Measurements from ENCODE around the gene PDPK1.
"Not testable (repeated sequence)": the region's sequence is repeated elsewhere in the genome, so short reads cannot be mapped to it uniquely, and the experiment has no call there.

The PDPK1 gene

GRCh38 chr16:2601301-2602025 lies 63.6 kb downstream of the PDPK1 start:
- peaks cover 27% of the 10 kb centered on the region in 2 experiments for H3K36me3 ChIP-seq (ENCODE audit: control insufficient read depth in 1 of 2, insufficient read depth in 2 of 2, low read depth in 1 of 2, low read length in 2 of 2)
- not testable (repeated sequence) for H3K4me1 ChIP-seq (ENCODE audit: control insufficient read depth, insufficient read depth, low read depth, low read length); H3K23ac ChIP-seq (ENCODE audit: low read length in 2 of 2); H3K27me3 ChIP-seq (ENCODE audit: control insufficient read depth in 1 of 2, insufficient read depth in 1 of 2, low read length in 2 of 2); H2AK5ac ChIP-seq (ENCODE audit: low read length, severe bottlenecking); H2AFZ ChIP-seq (ENCODE audit: low read depth, low read length); H3K4me2 ChIP-seq (ENCODE audit: low read length, poor library complexity, severe bottlenecking); H3K14ac ChIP-seq (ENCODE audit: low read length in 2 of 2); H3K9me3 ChIP-seq (ENCODE audit: control insufficient read depth, low read length); H2BK120ac ChIP-seq (ENCODE audit: low read depth, low read length); H3K18ac ChIP-seq (ENCODE audit: low read depth in 1 of 2, low read length in 2 of 2); H2BK15ac ChIP-seq (ENCODE audit: low read depth, poor library complexity, severe bottlenecking); H4K8ac ChIP-seq (ENCODE audit: low read length); H2BK12ac ChIP-seq (ENCODE audit: low read length in 2 of 2); H3K27ac ChIP-seq (ENCODE audit: low read length, poor library complexity, severe bottlenecking); H3K9ac ChIP-seq (ENCODE audit: low read length); H3K4ac ChIP-seq (ENCODE audit: low read depth in 1 of 2, low read length in 2 of 2); DNase-seq; H2BK5ac ChIP-seq (ENCODE audit: low read depth, low read length, poor library complexity, severe bottlenecking); H4K91ac ChIP-seq (ENCODE audit: low read length); H3K4me3 ChIP-seq (ENCODE audit: insufficient read depth in 1 of 2, low read depth in 1 of 2, low read length in 2 of 2)
- H3K79me1 ChIP-seq (replicated peaks; ENCODE audit: low read length, poor library complexity, severe bottlenecking), result peaks cover 17% of the 10 kb centered on the region
- 94% methylated on average over 8 of the region's 12 CpGs for WGBS

GRCh38 chr16:2602175-2602574 lies 64.4 kb downstream of the PDPK1 start:
- not testable (repeated sequence) for H3K9ac ChIP-seq (ENCODE audit: low read length); H3K27ac ChIP-seq (ENCODE audit: low read length, poor library complexity, severe bottlenecking); H3K14ac ChIP-seq (ENCODE audit: low read length in 2 of 2); H3K4me1 ChIP-seq (ENCODE audit: control insufficient read depth, insufficient read depth, low read depth, low read length); H3K9me3 ChIP-seq (ENCODE audit: control insufficient read depth, low read length); H3K4me2 ChIP-seq (ENCODE audit: low read length, poor library complexity, severe bottlenecking); DNase-seq; H3K4ac ChIP-seq (ENCODE audit: low read depth in 1 of 2, low read length in 2 of 2); H3K23ac ChIP-seq (ENCODE audit: low read length in 2 of 2); H2BK12ac ChIP-seq (ENCODE audit: low read length in 2 of 2); H3K18ac ChIP-seq (ENCODE audit: low read depth in 1 of 2, low read length in 2 of 2); H2BK120ac ChIP-seq (ENCODE audit: low read depth, low read length); H3K27me3 ChIP-seq (ENCODE audit: control insufficient read depth in 1 of 2, insufficient read depth in 1 of 2, low read length in 2 of 2); H2BK5ac ChIP-seq (ENCODE audit: low read depth, low read length, poor library complexity, severe bottlenecking); H4K91ac ChIP-seq (ENCODE audit: low read length); H3K4me3 ChIP-seq (ENCODE audit: insufficient read depth in 1 of 2, low read depth in 1 of 2, low read length in 2 of 2); H2AFZ ChIP-seq (ENCODE audit: low read depth, low read length); H2AK5ac ChIP-seq (ENCODE audit: low read length, severe bottlenecking); H2BK15ac ChIP-seq (ENCODE audit: low read depth, poor library complexity, severe bottlenecking); H4K8ac ChIP-seq (ENCODE audit: low read length)
- 93% methylated on average over 3 of the region's 7 CpGs for WGBS
- peaks cover 20% of the 10 kb centered on the region in 2 experiments for H3K36me3 ChIP-seq (ENCODE audit: control insufficient read depth in 1 of 2, insufficient read depth in 2 of 2, low read depth in 1 of 2, low read length in 2 of 2)
- peaks cover 12% of the 10 kb centered on the region for H3K79me1 ChIP-seq (replicated peaks; ENCODE audit: low read length, poor library complexity, severe bottlenecking)

GRCh38 chr16:2603165-2604015 lies 65.6 kb downstream of the PDPK1 start:
- Histone ChIP-seq H3K9me3 (ENCODE audit: control insufficient read depth, low read length) (no peaks in the 10 kb centered on the region), H4K8ac (ENCODE audit: low read length) (peak overlapping the region; percentile 91), H4K91ac (ENCODE audit: low read length) (peak overlapping the region; percentile 80), H2BK15ac (ENCODE audit: low read depth, poor library complexity, severe bottlenecking) (no peak overlapping the region), H3K9ac (ENCODE audit: low read length) (peak overlapping the region; percentile 98), H3K79me1 (replicated peaks; ENCODE audit: low read length, poor library complexity, severe bottlenecking) (peaks cover 7% of the 10 kb centered on the region), H3K23ac (ENCODE audit: low read length in 2 of 2) (peak overlapping the region in 1 of 2 experiments; percentile 96), H2BK12ac (ENCODE audit: low read length in 2 of 2) (no peak overlapping the region), H2AFZ (ENCODE audit: low read depth, low read length) (peak overlapping the region; percentile 62), H3K4me3 (ENCODE audit: insufficient read depth in 1 of 2, low read depth in 1 of 2, low read length in 2 of 2) (peak overlapping the region; percentile 67 to 99), H3K27me3 (ENCODE audit: control insufficient read depth in 1 of 2, insufficient read depth in 1 of 2, low read length in 2 of 2) (no peaks in the 10 kb centered on the region), H3K14ac (ENCODE audit: low read length in 2 of 2) (peak overlapping the region in 1 of 2 experiments; percentile 15), H2AK5ac (ENCODE audit: low read length, severe bottlenecking) (no peak overlapping the region), H3K4ac (ENCODE audit: low read depth in 1 of 2, low read length in 2 of 2) (peak overlapping the region; percentile 46 to 98), H3K18ac (ENCODE audit: low read depth in 1 of 2, low read length in 2 of 2) (peak overlapping the region; percentile 2 to 90), H3K27ac (ENCODE audit: low read length, poor library complexity, severe bottlenecking) (peak overlapping the region; percentile 76), H3K36me3 (ENCODE audit: control insufficient read depth in 1 of 2, insufficient read depth in 2 of 2, low read depth in 1 of 2, low read length in 2 of 2) (peaks cover 7 to 12% of the 10 kb centered on the region in 2 experiments), H3K4me1 (ENCODE audit: control insufficient read depth, insufficient read depth, low read depth, low read length) (no peaks in the 10 kb centered on the region), H2BK5ac (ENCODE audit: low read depth, low read length, poor library complexity, severe bottlenecking) (peak overlapping the region; percentile 74), H2BK120ac (ENCODE audit: low read depth, low read length) (peak overlapping the region; percentile 81), H3K4me2 (ENCODE audit: low read length, poor library complexity, severe bottlenecking) (peak overlapping the region; percentile 59)
- under 1% methylated on average over 53 of the region's 58 CpGs for WGBS
- peak; percentile 98 for DNase-seq

GRCh38 chr16:2604016-2604369 lies 66.2 kb downstream of the PDPK1 start:
- not testable (repeated sequence) for H4K8ac ChIP-seq (ENCODE audit: low read length); H3K18ac ChIP-seq (ENCODE audit: low read depth in 1 of 2, low read length in 2 of 2); H3K23ac ChIP-seq (ENCODE audit: low read length in 2 of 2); H2BK5ac ChIP-seq (ENCODE audit: low read depth, low read length, poor library complexity, severe bottlenecking); H2BK12ac ChIP-seq (ENCODE audit: low read length in 2 of 2); H3K14ac ChIP-seq (ENCODE audit: low read length in 2 of 2); H2AK5ac ChIP-seq (ENCODE audit: low read length, severe bottlenecking); H3K36me3 ChIP-seq (ENCODE audit: control insufficient read depth in 1 of 2, insufficient read depth in 2 of 2, low read depth in 1 of 2, low read length in 2 of 2); H3K27me3 ChIP-seq (ENCODE audit: control insufficient read depth in 1 of 2, insufficient read depth in 1 of 2, low read length in 2 of 2); H4K91ac ChIP-seq (ENCODE audit: low read length); H2BK15ac ChIP-seq (ENCODE audit: low read depth, poor library complexity, severe bottlenecking); H2BK120ac ChIP-seq (ENCODE audit: low read depth, low read length); H3K9me3 ChIP-seq (ENCODE audit: control insufficient read depth, low read length); H3K79me1 ChIP-seq (replicated peaks; ENCODE audit: low read length, poor library complexity, severe bottlenecking); H3K4me1 ChIP-seq (ENCODE audit: control insufficient read depth, insufficient read depth, low read depth, low read length)
- peak overlapping the region; percentile 98 for H3K9ac ChIP-seq (ENCODE audit: low read length)
- H3K4ac ChIP-seq (ENCODE audit: low read depth in 1 of 2, low read length in 2 of 2), result peak overlapping the region; percentile 46 to 98
- DNase-seq, result peak; percentile 53
- H2AFZ ChIP-seq (ENCODE audit: low read depth, low read length), result peak overlapping the region; percentile 62
- H3K27ac ChIP-seq (ENCODE audit: low read length, poor library complexity, severe bottlenecking), result peak overlapping the region; percentile 76
- 10% methylated on average over 4 of the region's 12 CpGs for WGBS
- H3K4me3 ChIP-seq (ENCODE audit: insufficient read depth in 1 of 2, low read depth in 1 of 2, low read length in 2 of 2), result peak overlapping the region; percentile 67 to 99
- H3K4me2 ChIP-seq (ENCODE audit: low read length, poor library complexity, severe bottlenecking), result peak overlapping the region; percentile 59
